K562 (cell line): Measurements from ENCODE around the gene THAP2. TPM values are rescaled to one million over a fixed set of nuclear protein-coding genes. Genes with fewer than 3 reads are reported as not detected.

ENCODE experiments used
- ARID1B ChIP-seq: fragments of 450-650 bp; IDR thresholded peaks from 2 replicates; pipeline ENCODE4 v1.6.1; 2016; ENCODE audit warnings: antibody characterized with exemption, mild to moderate bottlenecking, inconsistent platforms
- CBX8 ChIP-seq: fragments of 200-600 bp; sonication (generic); IDR thresholded peaks from 2 replicates; pipeline ENCODE4 v1.6.1; 2012; ENCODE audit warnings: borderline replicate concordance, mixed run types, low read depth, mild to moderate bottlenecking, moderate library complexity, mixed read lengths, low read length, control low read depth, inconsistent platforms; ENCODE audit not compliant: poor library complexity, severe bottlenecking; ENCODE audit errors: extremely low read depth
- E2F3 ChIP-seq: fragments of 250-450 bp; sonication (Bioruptor Pico); IDR thresholded peaks from 2 replicates; pipeline ENCODE4 v1.4.0; 2020; ENCODE audit warnings: mild to moderate bottlenecking
- HDAC1 ChIP-seq, 2 experiments: fragments of 450-650 bp; IDR thresholded peaks; 2 replicates each; pipeline ENCODE4 v1.6.1; 2016 to 2017; ENCODE audit warnings: inconsistent platforms in 1 of 2, mild to moderate bottlenecking in 1 of 2, moderate library complexity in 1 of 2
- HMGXB4 ChIP-seq: sonication (generic); formaldehyde crosslinking; IDR thresholded peaks from 2 replicates; pipeline ENCODE4 v1.8.1; 2023; ENCODE audit warnings: mild to moderate bottlenecking, missing genetic modification reagents
- MAFF ChIP-seq: IDR thresholded peaks from 2 replicates; pipeline ENCODE4 v1.6.1; 2012; ENCODE audit warnings: low read length, improper control_type of control experiment
- MGA ChIP-seq: fragments of 450-650 bp; IDR thresholded peaks from 2 replicates; pipeline ENCODE4 v1.6.1; 2016; ENCODE audit warnings: mild to moderate bottlenecking, moderate library complexity
- POLR2H ChIP-seq: IDR thresholded peaks from 2 replicates; pipeline ENCODE4 v1.6.1; 2016; ENCODE audit warnings: missing genetic modification characterization, low read depth, mild to moderate bottlenecking, control low read depth, missing compliant biosample characterization, moderate library complexity
- STAT6 ChIP-seq: sonication (generic); formaldehyde crosslinking; IDR thresholded peaks from 2 replicates; pipeline ENCODE4 v1.8.1; 2023; ENCODE audit warnings: mild to moderate bottlenecking, missing genetic modification reagents
- ZNF354B ChIP-seq: fragments of 250-450 bp; sonication (Bioruptor Pico); IDR thresholded peaks from 2 replicates; pipeline ENCODE4 v1.4.0; 2020
- ZNF77 ChIP-seq: fragments of 250-450 bp; sonication (Bioruptor Pico); IDR thresholded peaks from 2 replicates; pipeline ENCODE4 v1.5.0; 2020
- polyA plus RNA-seq, 8 experiments: library from polyadenylated mRNA; depleted of rRNA in 4 of 8; stranded (reverse) in 5 of 8; unstranded in 3 of 8; fragments of >200 nt; fragmentation: Nextera tagmentation in 2 of 8; fragmentation: Illumina TruSeq in 1 of 8; extraction: Ambion mirVana in 2 of 8; extraction: Trizol in 1 of 8; gene quantifications; 2 replicates each; pipeline versions ENCODE4 v1.2.1 to v1.2.3, GENCODE V29; 2011 to 2014; ENCODE audit warnings: inconsistent platforms in 1 of 8, missing spikeins in 1 of 8
- total RNA-seq, 7 experiments: library from RNA; depleted of rRNA in 6 of 7; stranded (reverse); fragments of >200 nt in 6 of 7; fragmentation: Illumina TruSeq in 2 of 7; extraction: Trizol in 2 of 7; gene quantifications; 2 replicates each; pipeline versions ENCODE4 v1.2.1 to v1.2.3, GENCODE V29; 2011 to 2021; ENCODE audit warnings: low replicate concordance in 1 of 7

The THAP2 gene
- total and polyA plus RNA-seq, 9 of the 15 experiments (the other 6 are each of a cell fraction or from before 2014, with no cell fraction given) = 1.8 to 18.9 (median 7.3) TPM

GRCh38 chr12:71721783-71722505 is 57.8 kb downstream of the THAP2 start (continued):
- no peak for TF ChIP-seq MGA
- TF ChIP-seq ZNF77 (CRISPR knock-in tag) = no peak
- peak; percentile 57 for TF ChIP-seq ARID1B
- TF ChIP-seq STAT6 (CRISPR knock-in tag) = no peak
- TF ChIP-seq POLR2H (tag) = no peak
- no peak for TF ChIP-seq CBX8
- TF ChIP-seq MAFF = no peak
- no peak for TF ChIP-seq E2F3 (CRISPR knock-in tag)
- TF ChIP-seq HMGXB4 = no peak
- no peak for TF ChIP-seq ZNF354B (CRISPR knock-in tag)
- no peak for TF ChIP-seq HDAC1 (IDR thresholded peaks at IDR 0.05)
